ENCODE measurements around the gene TMEM229B. TPM values are rescaled to one million over a fixed set of nuclear protein-coding genes. Genes with fewer than 3 reads are reported as not detected.

TMEM229B gene
- total and polyA plus RNA-seq, 2 donors (not counting 1 experiment from before 2014, with no cell fraction given) = 0.68 to 0.99 TPM

DNA sequence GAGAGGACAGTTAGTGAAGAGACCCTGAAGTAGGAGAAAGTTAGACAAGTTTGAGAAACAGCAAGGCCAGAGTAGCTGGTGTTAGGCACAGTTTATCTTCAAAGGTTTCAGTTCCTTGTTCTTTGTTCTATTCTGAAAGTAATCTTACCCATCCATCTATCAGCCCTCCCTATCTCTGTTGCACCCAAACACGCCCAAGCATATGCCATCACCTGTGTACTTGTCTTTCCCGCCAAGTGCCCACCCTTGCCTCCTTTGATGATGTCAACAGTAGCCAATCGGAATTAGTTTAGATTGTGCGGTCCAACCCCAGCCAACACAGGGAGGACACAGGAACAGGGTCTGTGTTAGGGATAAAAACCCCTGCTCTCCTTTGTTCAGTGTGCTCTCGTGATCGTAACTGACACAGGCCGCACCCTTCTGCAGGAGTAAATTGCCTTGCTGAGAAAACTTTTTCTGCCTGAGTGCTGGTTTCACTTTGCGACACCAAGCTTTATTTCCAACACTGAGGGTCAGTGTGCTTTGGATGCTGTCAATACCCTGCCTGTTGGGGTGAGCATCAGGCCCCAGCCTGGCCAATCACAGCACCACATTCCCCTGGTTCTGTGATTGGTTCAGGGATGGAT is 4.7 kb upstream of the TMEM229B start:
- H3K36me3 ChIP-seq (ENCODE audit: control insufficient read depth, insufficient read depth, low read length) = no peaks in the 10 kb centered on the region
- no peak for DNase-seq (ENCODE audit: low read depth in 2 of 2)
- TF ChIP-seq EZH2 (IDR thresholded peaks at IDR 0.05; ENCODE audit: low read length, missing control alignments) = no peak
- no peak overlapping the region for H3K9ac ChIP-seq (ENCODE audit: insufficient read depth, low read length)
- no peak overlapping the region for H3K4me3 ChIP-seq (replicated peaks in 1 of 4; ENCODE audit: control extremely low read depth in 1 of 4, insufficient read depth in 1 of 4, low read depth in 3 of 4, low read length in 4 of 4)
- H3K27ac ChIP-seq (ENCODE audit: insufficient read depth, low read length) = no peak overlapping the region
- no peaks in the 10 kb centered on the region for H3K27me3 ChIP-seq (ENCODE audit: control insufficient read depth, insufficient read depth, low read length)
- no peaks in the 10 kb centered on the region for H3K9me3 ChIP-seq (ENCODE audit: control insufficient read depth, insufficient read depth, low read depth, low read length)
- H2AFZ ChIP-seq (ENCODE audit: low read length) = no peak overlapping the region
- H3K4me1 ChIP-seq (ENCODE audit: control insufficient read depth, extremely low read depth, insufficient read depth, low read length) = no peaks in the 10 kb centered on the region
- no peaks in the 10 kb centered on the region for H4K20me1 ChIP-seq (ENCODE audit: control insufficient read depth, extremely low read depth, insufficient read depth, low read length)
- no peak overlapping the region for H3K4me2 ChIP-seq (ENCODE audit: extremely low read depth, insufficient read depth, low read length)
- H3K79me2 ChIP-seq (ENCODE audit: control insufficient read depth, insufficient read depth, low read length) = no peaks in the 10 kb centered on the region

- no peak overlapping the region for H2AFZ ChIP-seq (ENCODE audit: low read length)
- no peak overlapping the region for H3K4me3 ChIP-seq (replicated peaks in 1 of 4; ENCODE audit: control extremely low read depth in 1 of 4, insufficient read depth in 1 of 4, low read depth in 3 of 4, low read length in 4 of 4)
Measured at GRCh38 chr14:67492538-67492937, 4.0 kb upstream of the TMEM229B start.

DNA sequence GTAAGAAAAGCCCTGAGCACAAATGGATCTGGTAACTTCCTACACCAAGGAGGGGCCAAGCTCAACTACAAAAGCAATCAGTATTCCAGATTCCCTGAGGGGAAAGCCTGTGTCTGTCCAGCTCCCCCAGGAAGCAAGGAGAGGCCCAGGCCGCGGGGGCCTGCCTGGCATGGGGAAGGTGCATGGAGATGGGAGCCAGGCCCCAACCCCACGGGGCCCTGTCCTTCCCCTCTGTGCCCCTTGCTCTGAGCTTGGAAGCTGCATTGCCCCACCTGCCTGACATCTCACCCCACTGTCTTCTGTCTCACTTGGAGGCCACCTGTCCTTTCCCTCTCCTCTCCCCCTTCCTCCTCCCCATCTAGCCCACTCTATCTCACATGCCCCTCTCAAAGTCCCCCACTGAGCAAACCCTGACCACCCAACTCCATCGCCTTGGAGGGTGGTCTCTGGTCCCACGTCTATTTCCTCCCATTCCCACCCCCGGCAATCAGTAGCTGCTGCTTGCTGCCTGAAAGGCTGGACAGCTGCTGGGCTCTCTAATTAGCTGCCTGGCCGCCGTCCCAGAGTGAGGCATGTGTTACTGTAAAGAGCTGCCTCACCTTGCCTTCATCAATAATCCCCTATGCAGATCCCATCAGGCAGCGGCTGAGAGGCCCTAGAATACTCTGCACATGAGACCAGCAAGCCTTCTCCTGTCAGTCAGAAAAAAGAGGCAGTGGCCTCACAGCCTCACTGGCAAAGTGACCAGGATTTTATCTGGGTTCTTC is 3.4 kb upstream of the TMEM229B start:
- Histone ChIP-seq H3K9me3 (ENCODE audit: control insufficient read depth, insufficient read depth, low read depth, low read length) (no peaks in the 10 kb centered on the region), H3K9ac (ENCODE audit: insufficient read depth, low read length) (no peak overlapping the region), H3K4me1 (ENCODE audit: control insufficient read depth, extremely low read depth, insufficient read depth, low read length) (no peaks in the 10 kb centered on the region), H3K4me2 (ENCODE audit: extremely low read depth, insufficient read depth, low read length) (no peak overlapping the region), H3K27ac (ENCODE audit: insufficient read depth, low read length) (no peak overlapping the region), H4K20me1 (ENCODE audit: control insufficient read depth, extremely low read depth, insufficient read depth, low read length) (no peaks in the 10 kb centered on the region), H2AFZ (ENCODE audit: low read length) (no peak overlapping the region), H3K4me3 (replicated peaks in 1 of 4; ENCODE audit: control extremely low read depth in 1 of 4, insufficient read depth in 1 of 4, low read depth in 3 of 4, low read length in 4 of 4) (no peak overlapping the region), H3K36me3 (ENCODE audit: control insufficient read depth, insufficient read depth, low read length) (no peaks in the 10 kb centered on the region), H3K79me2 (ENCODE audit: control insufficient read depth, insufficient read depth, low read length) (no peaks in the 10 kb centered on the region), H3K27me3 (ENCODE audit: control insufficient read depth, insufficient read depth, low read length) (no peaks in the 10 kb centered on the region)
- DNase-seq (ENCODE audit: low read depth in 2 of 2) = peak in 1 of 2 donors; percentile 15
- no peak for TF ChIP-seq EZH2 (IDR thresholded peaks at IDR 0.05; ENCODE audit: low read length, missing control alignments)
- TF ChIP-seq CTCF (conservative IDR thresholded peaks at IDR 0.05 in 1 of 2, IDR thresholded peaks at IDR 0.05 in 1 of 2; ENCODE audit: low read depth in 1 of 2, low read length in 2 of 2) = no peak

More at GRCh38 chr14:67492538-67492937, 4.0 kb upstream of the TMEM229B start:
- Histone ChIP-seq H3K36me3 (ENCODE audit: control insufficient read depth, insufficient read depth, low read length) (no peaks in the 10 kb centered on the region), H3K9me3 (ENCODE audit: control insufficient read depth, insufficient read depth, low read depth, low read length) (no peaks in the 10 kb centered on the region), H3K27ac (ENCODE audit: insufficient read depth, low read length) (no peak overlapping the region), H3K27me3 (ENCODE audit: control insufficient read depth, insufficient read depth, low read length) (no peaks in the 10 kb centered on the region), H3K9ac (ENCODE audit: insufficient read depth, low read length) (no peak overlapping the region), H3K79me2 (ENCODE audit: control insufficient read depth, insufficient read depth, low read length) (no peaks in the 10 kb centered on the region), H3K4me2 (ENCODE audit: extremely low read depth, insufficient read depth, low read length) (no peak overlapping the region), H4K20me1 (ENCODE audit: control insufficient read depth, extremely low read depth, insufficient read depth, low read length) (no peaks in the 10 kb centered on the region), H3K4me1 (ENCODE audit: control insufficient read depth, extremely low read depth, insufficient read depth, low read length) (no peaks in the 10 kb centered on the region)
- DNase-seq (ENCODE audit: low read depth in 2 of 2) = no peak
- no peak for TF ChIP-seq CTCF (conservative IDR thresholded peaks at IDR 0.05 in 1 of 2, IDR thresholded peaks at IDR 0.05 in 1 of 2; ENCODE audit: low read depth in 1 of 2, low read length in 2 of 2)
- TF ChIP-seq EZH2 (IDR thresholded peaks at IDR 0.05; ENCODE audit: low read length, missing control alignments) = no peak

All from fibroblast of lung (primary cell).